Mesothelial cell of epicardium (in vitro differentiated cells): ENCODE data around the gene RNF32. TPM values are rescaled to one million over a fixed set of nuclear protein-coding genes. Genes with fewer than 3 reads are reported as not detected.

Experiments used
- DNase-seq, 2 experiments: peaks; one replicate each; pipeline ENCODE4 v3.0.0; 2021; ENCODE audit warnings: low spot score in 2 of 2; ENCODE audit not compliant: unreplicated experiment in 2 of 2
- H3K27ac Mint-ChIP-seq: 2 replicates; pipeline ENCODE4 v1.8.0; 2021; ENCODE audit warnings: mixed read lengths
- H3K27me3 Mint-ChIP-seq: 2 replicates; pipeline ENCODE4 v1.8.0; 2021; ENCODE audit warnings: low read depth, mixed read lengths
- H3K36me3 Mint-ChIP-seq: 2 replicates; pipeline ENCODE4 v1.8.0; 2021; ENCODE audit warnings: mixed read lengths
- H3K4me1 Mint-ChIP-seq: 2 replicates; pipeline ENCODE4 v1.8.0; 2021; ENCODE audit warnings: mixed read lengths
- H3K4me3 Mint-ChIP-seq: 2 replicates; pipeline ENCODE4 v1.8.0; 2021; ENCODE audit warnings: mild to moderate bottlenecking, moderate library complexity, mixed read lengths
- H3K9me3 Mint-ChIP-seq: 2 replicates; pipeline ENCODE4 v1.8.0; 2021; ENCODE audit warnings: mixed read lengths
- CTCF ChIP-seq: fragments of 200-600 bp; sonication (generic); IDR thresholded peaks from one replicate; pipeline ENCODE4 v1.5.0; 2021; ENCODE audit warnings: antibody characterized with exemption; ENCODE audit not compliant: unreplicated experiment
- total RNA-seq: library from RNA; stranded (reverse); gene quantifications from 3 replicates; pipeline ENCODE4 v1.2.1, GENCODE V29; 2021

RNF32 gene
- total RNA-seq = 0.59 to 1.5 TPM (median 1.4 TPM) in 3 replicates

- peaks cover 24% of the 10 kb centered on the region for H3K27me3 Mint-ChIP-seq
- TF ChIP-seq CTCF = no peak
These were observed at the start of gene RNF32 for GRCh38 chr7:156640257-156640948. Gene RNF32, plus strand, starts transcription at chr7:156640774. Its CDS starts 3,104 bp downstream, at chr7:156643878.

DNA sequence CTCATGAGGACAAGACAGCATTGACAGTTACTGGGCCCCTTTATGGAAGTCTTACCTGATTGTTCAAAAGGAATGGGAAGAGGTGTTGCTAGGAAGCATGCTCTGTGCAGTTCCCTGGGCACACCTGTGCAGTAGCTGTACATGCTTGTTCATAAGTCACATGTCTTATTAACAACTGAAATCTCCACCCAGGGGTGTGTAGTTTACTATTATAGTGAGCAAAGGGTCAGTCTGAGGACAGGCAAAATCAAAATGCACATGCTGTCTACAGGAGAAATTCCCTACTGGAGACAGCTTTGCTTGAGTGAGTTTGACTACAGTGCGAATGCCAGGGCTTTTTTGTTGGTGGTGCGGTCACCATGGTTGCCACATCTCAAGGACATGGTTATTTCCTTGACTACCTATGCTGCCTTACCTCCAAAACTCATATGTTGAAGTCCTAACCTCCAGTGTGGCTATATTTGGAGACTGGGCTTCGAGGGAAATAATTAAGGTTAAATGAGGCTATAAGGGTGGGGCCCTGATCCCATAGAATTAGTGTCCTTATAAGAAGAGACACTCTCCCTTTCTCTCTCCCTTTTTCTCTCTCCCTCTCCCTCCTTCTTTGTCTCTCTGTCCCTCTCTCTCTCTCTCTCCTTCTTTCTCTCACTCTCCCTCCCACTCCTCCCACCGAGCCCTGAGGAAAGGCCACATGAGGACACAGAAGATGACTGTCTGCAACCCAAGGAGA, 48.3 kb upstream of the RNF32 start:
- no peak for TF ChIP-seq CTCF
- Mint-ChIP-seq H3K4me1 (no peaks in the 10 kb centered on the region), H3K36me3 (no peaks in the 10 kb centered on the region), H3K27ac (no peak overlapping the region), H3K9me3 (peaks cover 18% of the 10 kb centered on the region), H3K27me3 (no peaks in the 10 kb centered on the region), H3K4me3 (no peak overlapping the region)
- no peak for DNase-seq

More at GRCh38 chr7:156640257-156640948, at the start of gene RNF32:
- Mint-ChIP-seq H3K4me1 (peaks cover 12% of the 10 kb centered on the region), H3K9me3 (peaks cover 18% of the 10 kb centered on the region), H3K27ac (peak within 1 kb of the TSS; percentile 86), H3K36me3 (peaks cover 15% of the 10 kb centered on the region), H3K4me3 (peak within 1 kb of the TSS; percentile 85)
- peak; percentile 93 to 98 for DNase-seq

DNA sequence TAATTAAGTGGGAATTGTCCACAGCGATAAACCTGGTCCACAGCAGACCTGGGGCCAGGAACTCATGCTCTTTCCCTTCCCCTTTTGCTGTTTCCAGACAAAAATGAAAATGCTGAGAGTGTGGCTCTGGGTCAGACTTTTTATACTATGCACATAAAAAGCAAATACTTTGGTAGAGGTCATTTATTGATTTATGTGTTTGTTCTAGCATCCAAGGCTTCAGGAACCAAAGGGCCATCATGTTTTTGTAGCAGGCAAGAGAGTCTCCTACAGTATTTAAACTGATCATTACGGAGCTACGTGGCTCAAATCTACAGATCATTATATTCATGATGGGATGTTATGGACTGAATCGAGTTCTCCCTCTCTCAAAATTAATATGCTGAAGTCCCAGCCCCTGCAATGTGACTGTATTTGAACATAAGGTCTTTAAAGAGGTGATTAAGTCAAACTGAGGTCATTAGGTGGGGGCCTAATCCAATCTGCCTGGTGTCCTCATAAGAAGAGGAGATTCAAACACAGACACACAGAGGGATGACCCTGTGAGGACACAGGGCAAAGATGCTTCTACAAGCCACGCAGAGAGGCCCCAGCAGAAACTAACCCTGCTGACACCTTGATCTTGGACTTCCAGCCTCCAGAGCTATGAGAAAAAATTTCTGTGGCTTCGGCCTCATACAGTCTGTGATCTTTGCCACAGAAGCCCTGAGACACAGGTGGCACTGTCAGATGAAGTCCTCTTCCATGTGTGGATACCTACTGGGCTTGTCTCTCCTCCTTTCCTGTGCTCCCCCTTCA, 46.1 kb upstream of the RNF32 start:
- Mint-ChIP-seq H3K4me1 (no peaks in the 10 kb centered on the region), H3K27me3 (no peaks in the 10 kb centered on the region), H3K27ac (no peak overlapping the region), H3K9me3 (peaks cover 20% of the 10 kb centered on the region), H3K4me3 (no peak overlapping the region), H3K36me3 (no peaks in the 10 kb centered on the region)
- no peak for TF ChIP-seq CTCF
- no peak for DNase-seq

DNA sequence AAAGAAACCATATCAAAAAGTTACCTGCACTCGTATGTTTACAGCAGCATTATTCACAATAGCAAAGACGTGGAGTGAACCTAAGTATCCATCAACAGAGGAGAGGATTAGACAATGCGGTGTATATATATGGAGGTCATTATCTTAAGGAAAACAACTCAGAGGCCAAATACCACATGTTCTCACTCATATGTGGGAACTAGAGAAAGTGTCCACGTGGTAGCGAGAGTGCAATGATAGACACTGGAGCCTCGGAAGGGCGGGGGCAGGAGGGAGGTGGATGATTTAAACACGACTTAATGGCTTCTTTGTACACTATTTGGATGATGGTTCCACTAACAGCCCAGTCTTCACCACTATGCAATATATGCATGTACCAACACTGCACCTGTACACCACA, 40.1 kb upstream of the RNF32 start:
- Mint-ChIP-seq H3K27ac (no peak overlapping the region), H3K36me3 (no peaks in the 10 kb centered on the region), H3K27me3 (no peaks in the 10 kb centered on the region), H3K4me1 (no peaks in the 10 kb centered on the region), H3K9me3 (peaks cover 4% of the 10 kb centered on the region), H3K4me3 (no peak overlapping the region)
- TF ChIP-seq CTCF = no peak
- no peak for DNase-seq

GRCh38 chr7:156602283-156602682, 38.3 kb upstream of the RNF32 start:
- Mint-ChIP-seq H3K27me3 (no peaks in the 10 kb centered on the region), H3K4me1 (no peaks in the 10 kb centered on the region), H3K36me3 (no peaks in the 10 kb centered on the region), H3K4me3 (no peak overlapping the region), H3K27ac (no peak overlapping the region), H3K9me3 (peaks cover 4% of the 10 kb centered on the region)
- TF ChIP-seq CTCF = no peak
- no peak for DNase-seq
